Activated T-cell treated with anti-CD3 and anti-CD28 coated beads, Interleukin-2, amount 50 U/mL, for 1 hour (primary cell): ENCODE measurements around the gene CMKLR1.

ENCODE experiments used
- DNase-seq: peaks from one replicate; pipeline ENCODE4 v3.0.0-alpha.2; 2020

The CMKLR1 gene

GRCh38 chr12:108297895-108298760 lies 41.0 kb downstream of the CMKLR1 start:
- DNase-seq, result no peak

- no peak for DNase-seq
Measured at GRCh38 chr12:108297424-108297823, 41.7 kb downstream of the CMKLR1 start.

GRCh38 chr12:108296945-108297344 lies 42.2 kb downstream of the CMKLR1 start:
- DNase-seq, result no peak

GRCh38 chr12:108295641-108296040 lies 43.5 kb downstream of the CMKLR1 start:
- no peak for DNase-seq

GRCh38 chr12:108289350-108290161 lies 49.6 kb downstream of the CMKLR1 start:
- DNase-seq, result no peak

GRCh38 chr12:108287227-108287626 lies 51.9 kb downstream of the CMKLR1 start:
- no peak for DNase-seq

GRCh38 chr12:108285016-108285415 lies 54.1 kb downstream of the CMKLR1 start:
- no peak for DNase-seq

GRCh38 chr12:108284163-108284562 lies 54.9 kb downstream of the CMKLR1 start:
- no peak for DNase-seq

GRCh38 chr12:108282676-108283075 lies 56.4 kb downstream of the CMKLR1 start:
- no peak for DNase-seq

- DNase-seq, result no peak
Measured at GRCh38 chr12:108282160-108282559, 57.0 kb downstream of the CMKLR1 start.

- DNase-seq, result no peak
Measured at GRCh38 chr12:108277613-108278012, 61.5 kb downstream of the CMKLR1 start.

- no peak for DNase-seq
Measured at GRCh38 chr12:108273217-108273616, 65.9 kb downstream of the CMKLR1 start.

- DNase-seq, result no peak
Measured at GRCh38 chr12:108271951-108272872, 66.9 kb downstream of the CMKLR1 start.

- DNase-seq, result no peak
Measured at GRCh38 chr12:108270849-108271143, 68.3 kb downstream of the CMKLR1 start.

- DNase-seq, result no peak
Measured at GRCh38 chr12:108270035-108270848, 68.9 kb downstream of the CMKLR1 start.

- no peak for DNase-seq
Measured at GRCh38 chr12:108269224-108269623, 69.9 kb downstream of the CMKLR1 start.

- no peak for DNase-seq
Measured at GRCh38 chr12:108268397-108268796, 70.7 kb downstream of the CMKLR1 start.

- DNase-seq, result no peak
Measured at GRCh38 chr12:108267450-108267849, 71.7 kb downstream of the CMKLR1 start.

GRCh38 chr12:108266131-108266530 lies 73.0 kb downstream of the CMKLR1 start:
- no peak for DNase-seq

- DNase-seq, result no peak
Measured at GRCh38 chr12:108265505-108265904, 73.6 kb downstream of the CMKLR1 start.

- no peak for DNase-seq
Measured at GRCh38 chr12:108260969-108261368, 78.1 kb downstream of the CMKLR1 start.

- no peak for DNase-seq
Measured at GRCh38 chr12:108260039-108260438, 79.1 kb downstream of the CMKLR1 start.
